ENCODE results near the gene FOXD4.
"Not testable (repeated sequence)": the region's sequence is repeated elsewhere in the genome, so short reads cannot be mapped to it uniquely, and the experiment has no call there.

The FOXD4 gene

DNA sequence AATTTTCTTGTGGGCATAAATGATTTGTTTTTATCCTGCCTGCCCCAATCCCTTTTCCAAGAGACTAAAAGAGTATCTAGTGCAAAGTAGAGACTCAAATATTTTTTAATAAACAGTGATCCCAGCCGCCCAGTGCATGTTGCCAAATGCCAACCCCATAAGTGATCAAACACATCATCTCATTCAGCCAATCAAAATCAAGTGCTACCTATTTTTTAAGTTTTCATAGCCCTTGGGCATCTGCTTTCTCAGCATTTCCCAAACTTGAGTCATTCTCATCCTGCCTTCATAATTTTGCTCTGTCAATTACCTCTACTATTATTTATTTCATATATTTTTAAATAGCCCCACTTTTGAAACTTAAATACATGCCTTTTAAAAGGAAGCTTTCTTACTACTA, 27.4 kb downstream of the FOXD4 start:
- not testable (repeated sequence) for DNase-seq

DNA sequence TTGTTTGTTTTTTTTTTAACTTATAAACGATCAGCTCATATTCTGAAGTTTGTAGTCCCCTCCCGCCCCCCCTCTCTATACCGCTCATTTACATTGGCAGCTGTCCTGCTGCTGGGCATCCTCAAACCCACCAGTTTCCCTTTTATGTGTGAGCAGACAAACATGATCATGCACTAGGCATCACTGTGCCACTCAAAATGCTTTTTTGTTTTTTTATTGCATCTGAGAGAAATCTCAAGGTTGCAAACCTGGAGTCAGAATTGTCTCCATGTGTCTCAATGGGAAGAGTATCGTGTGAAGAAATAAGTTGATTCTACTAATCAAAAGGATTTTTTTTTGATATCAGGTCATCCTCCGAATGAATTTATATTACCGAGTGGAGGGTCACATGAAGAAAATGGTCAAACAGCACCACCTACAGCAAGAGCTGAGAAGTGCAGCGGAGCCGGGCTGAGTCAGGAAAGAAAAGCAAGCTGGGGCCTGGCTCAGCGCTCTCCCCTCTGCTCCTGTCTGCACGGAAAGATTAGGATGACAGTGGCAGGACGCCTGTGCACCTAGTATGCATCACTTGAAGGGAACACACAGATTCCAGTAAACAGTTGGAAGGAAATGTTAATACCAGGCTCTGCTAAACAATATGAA, 29.7 kb downstream of the FOXD4 start:
- not testable (repeated sequence) for DNase-seq

DNA sequence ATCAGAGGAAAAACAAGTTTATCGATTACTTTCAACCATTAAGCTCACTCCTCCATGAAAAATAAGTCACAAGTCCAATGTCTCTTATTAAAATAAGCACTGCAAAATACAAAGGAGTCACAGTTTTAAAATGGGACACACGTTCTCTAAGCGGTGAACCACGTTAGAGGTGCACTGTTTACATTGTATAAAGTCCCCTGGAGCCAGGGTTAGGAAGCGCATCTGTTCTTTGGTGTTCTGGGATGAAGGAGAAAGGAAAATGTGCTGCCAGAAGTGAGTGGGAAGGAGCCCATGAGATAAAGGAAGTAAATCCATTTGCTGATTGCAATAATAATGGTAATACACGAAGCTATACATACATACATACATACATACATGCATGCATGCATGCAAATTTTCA, 30.4 kb downstream of the FOXD4 start:
- not testable (repeated sequence) for DNase-seq

DNA sequence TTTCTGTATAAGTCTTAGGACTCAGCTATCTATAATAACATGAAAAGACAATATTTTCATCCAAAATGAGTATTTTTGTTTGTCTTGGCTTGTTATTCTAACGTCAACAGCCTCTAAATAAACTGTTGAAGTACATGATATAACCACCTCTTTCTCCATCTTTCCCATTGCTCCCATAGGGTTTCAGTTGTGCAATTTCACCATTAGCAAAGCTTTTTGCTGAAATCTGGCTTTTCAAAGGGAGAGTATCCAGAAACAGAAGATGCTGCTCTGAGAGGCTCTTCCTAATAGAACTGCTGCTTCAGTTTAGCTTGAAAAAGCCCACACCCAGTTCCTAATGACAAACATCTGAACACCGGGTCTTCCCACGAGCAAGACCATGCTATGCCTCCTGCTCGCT, 31.1 kb downstream of the FOXD4 start:
- DNase-seq, result not testable (repeated sequence)

GRCh38 chr9:86697-87096, 31.5 kb downstream of the FOXD4 start:
- not testable (repeated sequence) for DNase-seq

DNA sequence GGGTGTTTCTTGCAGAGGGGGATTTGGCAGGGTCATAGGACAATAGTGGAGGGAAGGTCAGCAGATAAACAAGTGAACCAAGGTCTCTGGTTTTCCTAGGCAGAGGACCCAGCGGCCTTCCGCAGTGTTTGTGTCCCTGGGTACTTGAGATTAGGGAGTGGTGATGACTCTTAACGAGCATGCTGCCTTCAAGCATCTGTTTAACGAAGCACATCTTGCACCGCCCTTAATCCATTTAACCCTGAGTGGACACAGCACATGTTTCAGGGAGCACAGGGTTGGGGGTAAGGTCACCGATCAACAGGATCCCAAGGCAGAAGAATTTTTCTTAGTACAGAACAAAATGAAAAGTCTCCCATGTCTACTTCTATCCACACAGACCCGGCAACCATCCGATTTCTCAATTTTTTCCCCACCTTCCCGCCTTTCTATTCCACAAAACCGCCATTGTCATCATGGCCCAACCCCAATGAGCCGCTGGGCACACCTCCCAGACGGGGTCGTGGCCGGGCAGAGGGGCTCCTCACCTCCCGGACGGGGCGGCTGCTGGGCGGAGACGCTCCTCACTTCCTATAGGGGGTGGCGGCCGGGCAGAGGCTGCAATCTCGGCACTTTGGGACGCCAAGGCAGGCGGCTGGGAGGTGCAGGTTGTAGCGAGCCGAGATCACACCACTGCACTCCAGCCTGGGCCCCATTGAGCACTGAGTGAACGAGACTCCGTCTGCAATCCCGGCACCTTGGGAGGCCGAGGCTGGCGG, 35.1 kb downstream of the FOXD4 start:
- not testable (repeated sequence) for DNase-seq

GRCh38 chr9:78333-78732, 39.9 kb downstream of the FOXD4 start:
- DNase-seq, result not testable (repeated sequence)

DNA sequence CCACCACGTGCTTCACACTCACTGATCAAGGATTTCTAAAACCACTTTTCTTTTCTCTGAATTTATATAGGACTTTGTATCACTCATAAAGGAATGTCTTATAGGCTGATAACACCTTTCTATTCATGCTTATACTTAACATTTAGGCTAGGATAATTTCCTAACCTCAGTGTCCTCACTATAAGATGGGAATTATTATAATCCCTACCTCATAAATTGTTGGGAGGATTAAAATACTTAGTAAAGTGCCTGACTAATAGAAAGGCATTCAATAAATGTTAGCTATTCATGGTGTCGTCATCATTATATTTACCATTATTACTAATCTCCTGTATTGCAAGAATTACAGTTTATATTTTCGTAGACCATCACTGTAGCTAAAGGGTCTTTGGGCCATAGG, 41.8 kb downstream of the FOXD4 start:
- DNase-seq, result not testable (repeated sequence)

DNA sequence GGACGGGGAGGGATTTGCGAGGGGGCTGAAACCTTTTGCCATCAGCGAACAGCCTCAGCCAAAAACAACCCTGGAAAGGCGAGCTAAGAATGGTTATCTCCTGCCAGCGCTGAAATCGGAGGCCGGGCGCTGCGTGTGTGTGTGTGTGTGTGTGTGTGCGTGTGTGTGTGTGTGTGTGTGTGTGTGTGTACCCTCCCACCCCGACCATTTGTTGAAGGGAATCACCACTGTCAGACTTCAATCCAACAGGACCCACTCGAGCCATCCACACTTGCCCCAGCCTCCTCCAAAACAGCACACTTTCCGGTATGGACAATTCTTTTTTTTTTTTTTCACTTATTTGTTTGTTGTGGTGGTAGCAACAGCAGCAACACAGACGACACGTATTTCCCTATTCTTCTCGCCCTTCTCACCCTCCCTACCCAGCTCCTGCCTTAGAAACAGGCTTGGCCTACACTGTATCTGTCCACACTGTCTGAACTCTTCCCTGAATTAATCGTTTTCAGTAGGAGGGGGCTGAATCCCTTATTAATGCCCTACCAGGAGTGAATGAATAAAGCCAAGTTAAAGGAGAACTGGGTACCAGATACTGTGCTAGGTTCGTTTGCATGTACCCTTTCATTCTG, 44.2 kb downstream of the FOXD4 start:
- DNase-seq, result not testable (repeated sequence)

DNA sequence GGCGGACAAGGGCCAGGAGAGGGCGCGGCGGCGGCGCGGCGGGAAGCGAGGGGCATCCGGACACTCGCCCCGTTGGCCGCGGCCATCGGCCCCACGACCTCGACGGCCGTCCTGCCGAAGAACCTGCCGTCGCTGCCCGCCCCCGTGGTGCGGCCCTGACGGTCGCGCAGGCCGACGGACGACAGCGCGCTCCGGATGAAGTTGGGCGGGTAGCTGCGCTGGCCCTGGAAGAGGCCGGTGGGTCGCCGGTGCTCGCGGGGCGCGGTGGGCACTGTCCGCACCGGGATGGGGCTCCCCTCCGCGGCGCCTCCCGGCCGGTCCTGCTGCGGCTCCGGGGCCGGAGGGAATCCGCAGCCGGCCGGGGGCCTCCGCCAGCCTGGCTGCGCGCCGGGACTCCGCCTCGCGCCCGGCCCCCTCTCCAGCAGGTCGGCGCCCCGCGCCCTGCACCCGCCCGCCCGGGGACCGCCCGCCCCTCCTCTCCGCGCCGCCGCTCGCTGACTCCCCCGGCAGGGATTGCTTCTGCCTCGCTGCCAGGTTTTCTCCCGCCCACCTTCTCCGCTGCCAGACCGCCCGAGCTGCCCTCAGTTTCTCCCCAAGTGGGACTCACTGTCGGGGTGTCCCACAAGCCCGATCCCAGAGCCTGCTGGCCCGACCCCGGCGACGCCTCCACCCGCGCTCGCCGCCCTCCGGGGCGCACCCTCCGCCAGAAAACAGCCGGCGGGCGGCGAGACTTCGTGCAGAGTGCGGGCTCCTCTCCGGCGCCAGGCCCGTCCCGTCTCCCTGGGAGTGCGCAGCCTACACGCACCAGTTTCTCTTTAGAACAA, 44.9 kb downstream of the FOXD4 start:
- not testable (repeated sequence) for DNase-seq
